Suppressor macrophage treated with lipopolysaccharide for 4 hours (primary cell): ENCODE data around the gene WNT3A.
A peak's percentile ranks its signal among the peaks of the same experiment; 100 is the strongest.
"Not testable (repeated sequence)": the region's sequence is repeated elsewhere in the genome, so short reads cannot be mapped to it uniquely, and the experiment has no call there.

Source experiments
- DNase-seq: peaks from one replicate; pipeline ENCODE4 v3.0.0-alpha.2; 2020

The WNT3A gene

DNA sequence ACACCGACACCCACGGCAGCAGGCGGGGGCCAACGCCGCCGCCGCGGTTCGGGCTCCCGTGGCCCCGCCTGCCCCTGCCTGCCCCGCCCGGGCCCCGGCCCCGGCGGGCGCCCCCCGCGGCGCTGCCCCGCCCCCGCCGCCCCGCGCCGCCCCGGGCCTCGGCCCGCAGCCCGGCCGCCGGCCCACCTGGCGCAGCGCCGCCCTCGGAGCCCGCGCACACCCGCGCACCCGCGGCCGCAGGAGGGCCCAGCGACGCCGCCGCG, at the start of gene WNT3A:
WNT3A (plus strand) TSS at position 213 of the 263 bp plus-strand sequence. CDS start 131 bp downstream, outside the sequence.
- no peak for DNase-seq

DNA sequence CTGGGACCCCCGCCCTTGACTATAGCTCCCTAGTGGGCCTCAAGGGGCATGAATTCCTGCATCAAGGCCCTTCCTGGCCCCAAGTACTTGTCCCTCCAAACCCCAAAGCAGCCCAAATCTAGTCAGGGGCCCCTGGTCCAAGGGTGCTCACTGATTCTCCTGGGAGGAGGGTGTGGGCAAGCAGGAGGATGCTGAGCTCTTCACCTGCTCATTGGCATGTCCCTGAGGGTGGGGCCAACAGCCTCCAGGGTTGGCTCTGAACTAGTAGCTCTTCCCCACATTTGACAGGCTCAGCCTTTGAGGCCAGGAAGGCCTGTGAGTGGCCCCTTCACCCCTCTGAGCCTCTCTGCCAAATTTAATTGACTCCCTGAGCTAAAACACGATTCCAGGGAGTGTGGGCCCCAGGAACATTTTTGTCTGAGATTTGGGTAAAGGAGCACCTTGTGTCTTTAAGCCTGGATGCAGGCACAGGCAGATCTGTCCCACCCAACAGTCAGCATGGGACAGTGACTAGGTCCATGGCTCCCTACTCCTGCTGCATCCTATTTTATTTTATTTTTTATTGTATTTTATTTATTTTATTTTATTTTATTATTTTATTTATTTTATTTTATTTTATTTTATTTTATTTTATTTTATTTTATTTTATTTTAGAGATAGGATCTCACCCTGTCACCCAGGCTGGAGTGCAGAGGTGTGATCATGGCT, 48.0 kb upstream of the WNT3A start:
- no peak for DNase-seq

DNA sequence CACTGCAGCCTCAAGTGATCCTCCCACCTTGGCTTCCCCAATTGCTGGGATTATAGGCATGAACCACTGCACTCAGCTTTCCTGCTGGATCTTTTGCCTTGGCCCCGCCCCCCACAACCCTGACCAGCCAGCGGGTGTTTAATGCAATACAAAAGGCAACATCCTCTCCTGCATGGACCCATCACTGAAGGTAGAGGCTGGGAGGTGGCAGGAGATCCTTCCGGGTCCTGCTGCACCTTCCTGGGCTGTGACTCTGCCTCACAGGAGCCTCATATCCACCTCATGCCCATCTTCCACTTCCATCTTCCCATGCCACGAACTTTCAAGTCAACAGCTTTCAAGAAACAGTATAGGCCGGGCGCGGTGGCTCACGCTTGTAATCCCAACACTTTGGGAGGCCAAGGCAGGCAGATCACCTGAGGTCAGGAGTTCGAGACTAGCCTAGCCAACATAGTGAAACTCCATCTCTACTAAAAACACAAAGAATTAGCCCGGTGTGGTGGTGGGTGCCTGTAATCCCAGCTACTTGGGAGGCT, 47.4 kb upstream of the WNT3A start:
- no peak for DNase-seq

- peak; percentile 19 for DNase-seq
Measured at GRCh38 chr1:227961651-227962466, 44.9 kb upstream of the WNT3A start.

GRCh38 chr1:227966733-227967132, 40.1 kb upstream of the WNT3A start:
- peak; percentile 40 for DNase-seq

DNA sequence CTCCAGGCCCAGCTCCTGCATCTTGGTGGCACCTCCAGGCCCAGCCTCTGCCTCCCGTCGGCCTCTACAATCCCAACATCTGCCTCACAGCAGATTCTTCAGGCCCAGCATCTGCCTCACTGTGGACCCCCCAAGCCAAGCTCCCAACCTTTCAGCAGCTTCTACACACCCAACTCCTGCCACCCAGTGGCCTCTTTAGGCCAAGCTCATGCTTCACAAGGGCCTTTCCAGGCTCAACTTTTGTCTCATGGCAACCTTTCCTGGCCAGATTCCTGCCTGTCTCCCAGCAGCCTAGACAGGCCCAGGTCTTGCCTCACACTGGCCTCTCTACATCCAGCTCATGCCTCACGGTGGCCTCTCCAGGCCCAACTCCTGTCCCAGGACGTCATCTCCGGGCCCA, 39.0 kb upstream of the WNT3A start:
- DNase-seq = not testable (repeated sequence)

DNA sequence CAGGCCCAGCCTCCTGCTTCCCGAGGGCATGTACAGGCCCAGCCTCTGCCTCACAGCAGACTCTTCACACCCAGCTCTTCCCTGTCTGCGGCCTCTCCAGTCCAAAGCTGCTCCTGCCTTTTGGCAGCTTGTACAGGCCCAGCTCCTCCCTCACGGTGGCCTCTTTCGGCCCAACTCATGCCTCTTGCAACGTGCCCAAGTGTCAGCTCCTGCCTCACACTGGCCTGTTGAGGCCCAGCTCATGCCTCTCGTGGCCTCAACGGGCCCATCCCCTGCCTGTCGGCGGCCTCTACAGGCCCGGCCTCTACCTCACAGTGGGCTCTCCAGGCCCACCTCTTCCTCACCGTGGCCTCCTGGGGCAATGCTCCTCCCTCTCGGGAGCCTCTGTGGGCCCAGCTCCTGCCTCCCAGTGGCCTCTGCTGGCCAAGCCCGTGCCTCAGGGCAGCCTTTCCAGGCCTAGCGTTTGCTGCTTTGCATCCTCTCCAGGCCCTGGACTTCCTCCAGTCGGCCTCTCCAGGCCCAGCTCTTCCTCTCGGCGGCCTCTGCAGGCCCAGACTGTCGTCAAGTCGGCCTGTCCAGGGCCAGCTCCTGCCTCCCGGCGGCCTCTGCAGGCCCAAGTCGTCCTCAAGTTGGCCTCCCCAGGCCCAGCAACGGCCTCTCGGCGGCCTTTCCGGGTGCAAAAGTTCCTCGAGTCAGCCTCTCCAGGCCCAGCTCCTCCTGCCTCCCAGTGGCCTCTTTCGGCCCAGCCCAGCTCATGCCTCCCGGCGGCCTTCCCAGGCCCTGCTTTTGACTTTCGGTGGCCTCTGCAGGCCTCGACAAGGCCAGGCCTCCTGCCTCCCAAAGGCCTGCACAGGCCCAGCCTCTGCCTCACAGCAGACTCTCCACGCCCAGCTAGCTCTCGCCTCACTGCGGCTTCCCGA, 36.5 kb upstream of the WNT3A start:
- not testable (repeated sequence) for DNase-seq

DNA sequence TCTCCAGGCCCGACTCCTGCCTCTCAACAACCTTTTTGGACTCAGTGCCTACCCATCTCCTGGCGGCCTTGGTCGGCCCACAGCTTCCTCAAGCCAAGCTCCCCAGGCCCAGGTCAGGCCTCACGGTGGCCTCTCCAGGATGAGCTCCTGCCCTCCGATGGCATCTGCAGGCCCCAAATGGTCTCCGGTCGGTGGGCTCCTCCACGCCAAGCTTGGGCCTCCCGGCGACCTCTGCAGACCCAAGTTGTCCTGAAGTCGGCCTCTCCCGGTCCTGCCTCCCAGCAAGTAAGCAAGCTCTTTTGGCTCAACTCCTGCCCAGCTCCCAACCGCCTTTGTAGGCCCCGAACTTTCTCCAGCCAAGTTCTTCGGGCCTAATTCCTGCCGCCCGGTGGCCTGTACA, 35.6 kb upstream of the WNT3A start:
- not testable (repeated sequence) for DNase-seq

DNA sequence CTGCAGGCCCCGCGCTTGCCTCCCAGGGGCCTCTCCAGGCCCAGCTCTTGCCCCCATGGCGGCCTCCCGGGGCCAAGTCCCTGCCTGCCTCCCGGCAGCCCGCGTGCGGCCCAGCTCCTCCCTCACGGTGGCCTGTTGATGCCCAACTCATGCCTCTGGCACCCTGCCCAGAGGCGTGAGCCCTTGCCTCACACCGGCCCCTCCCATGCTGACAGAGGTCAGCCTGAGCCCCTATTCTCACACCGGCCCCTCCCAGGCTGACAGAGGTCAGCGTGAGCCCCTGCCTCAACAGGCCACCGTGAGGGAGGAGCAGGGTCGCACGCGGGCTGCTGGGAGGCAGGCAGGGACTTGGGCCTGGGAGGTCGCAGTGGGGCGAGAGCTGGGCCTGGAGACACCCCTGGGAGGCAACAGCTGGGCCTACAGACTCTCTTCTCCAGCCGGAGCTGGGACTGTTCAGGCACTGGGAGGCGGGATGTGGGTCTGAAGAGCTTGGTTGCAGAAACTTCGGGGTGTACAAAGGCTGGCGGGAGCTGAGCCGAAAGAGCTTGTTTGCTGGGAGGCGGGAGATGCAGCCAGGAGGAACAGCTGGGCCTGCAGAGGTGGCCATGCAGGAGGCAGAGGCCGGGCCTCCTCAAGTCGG, 35.0 kb upstream of the WNT3A start:
- not testable (repeated sequence) for DNase-seq

DNA sequence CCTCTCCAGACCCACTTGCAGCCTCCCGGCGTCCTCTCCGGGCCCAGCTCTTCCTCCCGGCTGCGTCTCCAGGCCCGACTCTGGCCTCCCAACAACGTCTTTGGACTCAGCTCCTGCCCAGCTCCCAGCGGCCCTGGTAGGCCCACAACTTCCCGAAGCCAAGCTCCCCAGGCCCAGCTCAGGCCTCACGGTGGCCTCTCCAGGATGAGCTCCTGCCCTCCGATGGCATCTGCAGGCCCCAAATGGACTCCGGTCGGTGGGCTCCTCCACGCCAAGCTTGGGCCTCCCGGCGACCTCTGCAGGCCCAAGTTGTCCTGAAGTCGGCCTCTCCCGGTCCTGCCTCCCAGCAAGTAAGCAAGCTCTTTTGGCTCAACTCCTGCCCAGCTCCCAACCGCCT, 34.5 kb upstream of the WNT3A start:
- DNase-seq = not testable (repeated sequence)

GRCh38 chr1:227972843-227973374, 33.9 kb upstream of the WNT3A start:
- not testable (repeated sequence) for DNase-seq

DNA sequence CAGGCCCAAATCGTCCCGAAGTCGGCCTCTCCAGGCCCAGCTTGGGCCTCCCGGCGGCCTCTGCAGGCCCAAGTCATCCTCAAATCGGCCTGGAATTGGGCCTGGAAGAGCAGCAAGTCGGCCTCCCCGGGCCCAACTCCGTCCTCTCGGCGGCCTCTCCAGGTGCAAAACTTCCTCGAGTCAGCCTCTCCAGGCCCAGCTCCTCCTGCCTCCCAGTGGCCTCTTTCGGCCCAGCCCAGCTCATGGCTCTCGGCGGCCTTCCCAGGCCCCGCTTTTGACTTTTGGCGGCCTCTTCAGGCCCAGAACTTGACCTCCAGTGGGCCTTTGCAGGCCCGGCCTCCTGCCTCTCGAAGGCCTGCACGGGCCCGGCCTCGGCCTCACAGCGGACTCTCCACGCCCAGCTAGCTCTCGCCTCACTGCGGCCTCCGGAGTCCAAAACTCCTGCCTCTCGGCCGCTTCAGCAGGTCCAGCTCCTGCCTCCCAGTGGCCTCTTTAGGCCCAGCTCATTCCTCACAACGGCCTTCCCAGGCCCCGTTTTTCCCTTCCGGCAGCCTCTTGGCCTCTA, 33.0 kb upstream of the WNT3A start:
- DNase-seq = not testable (repeated sequence)

DNA sequence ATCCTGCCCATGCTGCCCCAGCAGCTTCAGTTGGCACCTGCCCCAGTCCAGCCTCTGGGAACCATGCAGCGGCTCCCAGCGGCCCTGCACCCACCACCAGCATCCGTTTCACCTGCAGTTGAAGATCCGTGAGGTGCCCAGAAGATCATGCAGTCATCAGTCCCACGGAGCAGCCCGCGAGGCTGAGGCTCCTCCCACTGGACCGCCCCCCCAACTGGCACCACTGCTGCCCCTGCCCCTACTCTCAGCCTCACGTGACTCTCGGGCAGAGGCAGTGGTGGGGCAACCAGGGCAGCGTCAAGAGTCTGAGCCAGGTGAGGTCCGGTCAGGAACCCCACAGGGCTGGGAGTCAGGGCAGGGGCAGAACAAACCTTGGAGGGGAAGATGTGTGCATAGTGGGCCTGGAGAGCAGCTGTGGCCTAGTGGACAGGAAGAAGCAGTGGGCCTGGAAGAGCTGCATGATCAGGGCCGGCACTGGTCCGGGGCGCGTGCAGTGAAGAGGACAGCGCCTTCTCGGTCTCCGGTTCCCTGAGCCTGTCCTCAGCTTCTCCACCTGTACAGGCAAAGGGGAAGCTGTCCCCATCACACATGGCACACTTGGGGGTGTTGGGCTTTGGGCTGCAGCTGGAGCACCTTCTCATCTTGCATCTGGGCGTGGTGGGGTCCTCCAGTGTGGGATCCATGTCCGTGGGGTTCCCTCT, 31.1 kb upstream of the WNT3A start:
- DNase-seq = not testable (repeated sequence)

DNA sequence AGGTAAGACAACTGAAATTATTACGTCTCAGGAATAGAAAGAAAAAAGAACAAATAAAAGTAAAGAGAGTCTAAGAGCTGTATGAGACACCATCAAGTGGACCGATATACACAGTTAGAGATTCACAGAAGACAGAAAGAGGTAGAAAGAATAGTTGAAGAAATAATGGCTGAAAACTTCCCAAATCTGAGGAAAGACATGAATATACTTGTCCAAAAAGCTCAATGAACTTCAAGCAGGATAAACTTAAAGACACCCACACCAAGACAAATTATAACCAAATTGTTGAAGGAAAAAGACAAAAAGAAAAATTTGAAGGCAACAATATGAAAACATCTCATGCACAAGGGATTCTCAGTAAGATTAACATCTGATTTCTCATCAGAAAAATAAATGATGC, 19.6 kb upstream of the WNT3A start:
- DNase-seq = no peak

DNA sequence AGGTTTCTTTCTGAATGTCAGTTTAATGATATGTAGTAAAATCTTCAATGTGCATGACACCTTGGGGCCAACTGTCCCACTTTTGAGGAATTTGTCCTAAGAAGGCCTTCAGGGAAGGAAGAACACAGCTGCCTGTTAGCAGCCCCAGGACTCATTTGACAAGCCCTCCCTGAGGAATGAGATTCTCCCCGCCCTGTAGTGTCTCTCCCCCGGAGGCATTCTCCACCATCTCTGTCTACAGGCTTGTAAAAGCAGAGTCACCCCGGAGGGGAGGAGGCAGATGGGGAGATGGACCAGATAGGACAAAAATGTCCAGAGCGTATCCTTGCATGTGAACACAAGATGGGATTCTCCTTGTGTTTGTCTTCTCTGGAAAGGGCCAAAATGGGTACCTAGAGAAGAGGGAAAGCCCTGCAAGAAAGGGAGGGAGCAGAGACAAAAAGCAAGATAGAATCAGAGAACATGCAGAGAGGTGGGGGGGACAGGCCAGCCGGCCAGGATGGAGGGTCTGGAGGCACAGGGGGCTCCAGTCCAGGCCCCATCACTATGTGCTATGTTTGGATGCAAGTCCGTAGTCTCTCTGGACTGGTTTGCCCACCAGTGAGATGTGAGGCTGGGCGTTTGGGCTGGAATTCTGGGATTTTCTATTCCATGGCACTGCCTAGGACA, 12.0 kb upstream of the WNT3A start:
- no peak for DNase-seq

DNA sequence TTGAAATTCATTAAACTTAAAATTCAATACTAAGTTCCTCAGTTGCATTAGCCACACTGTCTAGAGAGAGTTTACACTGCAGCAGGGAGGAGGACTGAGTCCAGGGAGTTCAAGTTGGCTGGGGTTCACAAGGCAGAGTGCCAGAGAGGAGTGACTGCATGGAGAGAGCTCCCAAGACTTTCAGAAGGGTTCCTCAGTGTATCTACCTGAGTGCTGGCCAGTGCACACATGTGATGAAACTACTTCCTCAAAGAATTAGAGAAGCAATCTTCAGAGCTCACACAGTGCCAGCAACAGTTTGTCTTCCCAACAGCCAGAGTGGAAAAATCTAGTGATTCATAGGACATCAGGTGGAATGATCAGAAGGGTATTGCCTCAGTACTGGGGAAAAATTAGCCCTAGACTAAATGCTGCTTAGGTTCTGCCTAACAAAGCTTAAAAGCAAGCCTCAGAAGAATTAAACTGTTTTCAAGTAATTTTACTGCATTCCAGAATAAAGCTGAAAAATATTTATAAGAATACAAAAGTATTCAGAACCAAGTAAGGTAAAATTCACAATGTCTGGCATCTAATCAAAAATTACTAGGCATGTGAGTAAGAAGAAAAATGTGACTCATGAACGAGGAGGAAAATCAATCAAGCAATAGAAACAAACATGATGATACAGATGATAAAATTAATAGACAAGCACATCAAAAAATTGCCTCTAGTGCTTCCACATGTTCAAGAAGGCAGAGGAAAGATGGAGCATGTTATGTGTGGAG, 10.4 kb upstream of the WNT3A start:
- DNase-seq = no peak

- DNase-seq = no peak
Measured at GRCh38 chr1:227998374-227999055, 8.3 kb upstream of the WNT3A start.

GRCh38 chr1:227999056-227999930, 7.5 kb upstream of the WNT3A start:
- DNase-seq = peak; percentile 85
